Epithelial cell of proximal tubule (primary cell): ENCODE measurements around the gene KCNT1. TPM values are rescaled to one million over a fixed set of nuclear protein-coding genes. Genes with fewer than 3 reads are reported as not detected.

Source experiments
- DNase-seq: peaks from one replicate; pipeline ENCODE4 v3.0.0-alpha.2; 2011; ENCODE audit warnings: low read depth
- H3K4me3 ChIP-seq: 2 replicates; pipeline ENCODE4 v1.5.1; 2011; ENCODE audit warnings: low read depth, mild to moderate bottlenecking, low read length
- CTCF ChIP-seq: conservative IDR thresholded peaks from 2 replicates; pipeline ENCODE4 v1.5.1; 2012; ENCODE audit warnings: low read depth, mild to moderate bottlenecking, low read length
- total RNA-seq: library from RNA; depleted of rRNA; stranded (reverse); fragments of >200 nt; gene quantifications from 2 replicates; pipeline ENCODE4 v1.2.3, GENCODE V29; 2015

The KCNT1 gene
- total RNA-seq, 1 donor from 2014 or later, result not detected

- no peak within 1 kb of the TSS for H3K4me3 ChIP-seq
- DNase-seq, result no peak
- no peak for TF ChIP-seq CTCF
Measured at GRCh38 chr9:135662758-135663450, 39.1 kb upstream of the KCNT1 start, which contains the start of gene LCN9. TSS of gene LCN9 (plus strand) at chr9:135663309. CDS start at chr9:135663322, 13 bp downstream.

DNA sequence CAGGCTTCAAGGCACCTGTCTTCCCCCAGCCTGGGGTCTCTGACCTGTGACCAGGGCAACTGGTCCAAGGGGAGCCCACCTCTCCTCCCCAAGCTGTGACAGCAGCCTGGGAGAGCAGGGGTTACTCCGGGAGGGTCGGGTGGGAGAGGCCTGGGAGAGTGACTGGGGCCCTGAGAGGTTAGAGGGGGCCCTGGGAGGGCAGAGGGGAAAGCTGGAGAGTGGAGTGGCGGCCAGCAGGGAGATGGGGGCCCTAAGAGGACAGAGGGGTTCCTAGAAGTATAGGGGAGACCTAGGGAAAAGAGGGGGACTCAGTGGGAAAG lies 38.6 kb upstream of the KCNT1 start:
- TF ChIP-seq CTCF, result no peak
- no peak overlapping the region for H3K4me3 ChIP-seq
- no peak for DNase-seq

GRCh38 chr9:135663857-135664256 lies 38.1 kb upstream of the KCNT1 start:
- TF ChIP-seq CTCF, result no peak
- no peak for DNase-seq
- no peak overlapping the region for H3K4me3 ChIP-seq

GRCh38 chr9:135664266-135664665 lies 37.7 kb upstream of the KCNT1 start:
- no peak for TF ChIP-seq CTCF
- no peak overlapping the region for H3K4me3 ChIP-seq
- DNase-seq, result no peak

- H3K4me3 ChIP-seq, result no peak overlapping the region
- no peak for DNase-seq
- TF ChIP-seq CTCF, result no peak
Measured at GRCh38 chr9:135664801-135665794, 36.9 kb upstream of the KCNT1 start.

DNA sequence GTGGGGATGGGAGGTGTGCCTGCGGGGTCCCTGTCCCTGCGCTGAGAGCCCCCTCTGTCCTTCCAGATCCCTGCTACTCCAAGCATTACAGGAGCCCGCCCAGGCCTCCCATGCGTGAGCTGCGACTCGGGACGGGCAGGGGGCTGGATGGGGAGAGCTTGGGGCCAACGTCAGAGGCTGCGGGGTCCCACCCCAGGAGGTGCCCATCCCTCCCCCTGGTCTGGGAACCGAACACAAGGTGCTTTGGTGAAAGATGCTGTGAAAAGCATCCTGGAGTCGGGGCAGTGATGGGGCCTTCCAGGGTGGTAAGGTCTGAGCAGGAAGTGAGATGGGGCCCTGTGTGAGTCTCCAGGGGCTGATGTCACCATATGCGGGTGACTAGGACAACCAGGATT lies 36.2 kb upstream of the KCNT1 start:
- no peak for TF ChIP-seq CTCF

More for the DNA sequence above, 36.2 kb upstream of the KCNT1 start:
- no peak for DNase-seq
- no peak overlapping the region for H3K4me3 ChIP-seq
